OCI-LY3 (cell line): Measurements from ENCODE around the gene AOC1.
A peak's percentile ranks its signal among the peaks of the same experiment; 100 is the strongest.

ENCODE experiments used
- H2AFZ ChIP-seq: fragments of 200-600, 300-600 bp; shearing (Covaris generic); 2 replicates; pipeline ENCODE4 v1.6.0; 2014; ENCODE audit warnings: antibody characterized with exemption, low read depth, low read length
- H3K27ac ChIP-seq: fragments of 200-600, 300-600 bp; sonication (generic); 2 replicates; pipeline ENCODE4 v1.5.1; 2014; ENCODE audit warnings: mild to moderate bottlenecking, low read length, moderate library complexity, mixed read lengths
- H3K27me3 ChIP-seq: fragments of 200-600, 300-600 bp; sonication (generic); 2 replicates; pipeline ENCODE4 v1.6.1; 2014; ENCODE audit warnings: low read depth, low read length, mixed read lengths
- H3K36me3 ChIP-seq: fragments of 200-600, 300-600 bp; sonication (generic); replicated peaks from 2 replicates; pipeline ENCODE3; 2014; ENCODE audit warnings: low read depth, low read length, mixed read lengths
- H3K4me1 ChIP-seq: fragments of 300-600, 200-600 bp; sonication (generic); 2 replicates; pipeline ENCODE4 v1.6.1; 2014; ENCODE audit warnings: low read length, mixed read lengths
- H3K4me2 ChIP-seq: fragments of 200-600, 300-600 bp; sonication (generic); 2 replicates; pipeline ENCODE4 v1.6.1; 2014; ENCODE audit warnings: low read length, mixed read lengths
- H3K4me3 ChIP-seq: fragments of 300-600, 200-600 bp; sonication (generic); 2 replicates; pipeline ENCODE4 v1.5.1; 2014; ENCODE audit warnings: antibody characterized with exemption, mild to moderate bottlenecking, low read length, moderate library complexity
- H3K79me2 ChIP-seq: fragments of 300-600, 200-600 bp; shearing (Covaris generic); 2 replicates; pipeline ENCODE4 v1.6.1; 2014; ENCODE audit warnings: mild to moderate bottlenecking, low read length, mixed read lengths
- H3K9ac ChIP-seq: fragments of 300-600, 200-600 bp; shearing (Covaris generic); 2 replicates; pipeline ENCODE4 v1.6.0; 2014; ENCODE audit warnings: mild to moderate bottlenecking, low read length, moderate library complexity
- H3K9me3 ChIP-seq: fragments of 200-600, 300-600 bp; shearing (Covaris generic); 2 replicates; pipeline ENCODE4 v1.6.1; 2014; ENCODE audit warnings: low read length, mixed read lengths; ENCODE audit not compliant: insufficient read depth
- H4K20me1 ChIP-seq: fragments of 200-600, 300-600 bp; sonication (generic); 2 replicates; pipeline ENCODE4 v1.6.1; 2016; ENCODE audit warnings: low read length, mixed read lengths; ENCODE audit not compliant: insufficient read depth
- CTCF ChIP-seq: fragments of 200-600, 300-600 bp; sonication (generic); IDR thresholded peaks from 2 replicates; pipeline ENCODE4 v1.5.1; 2014; ENCODE audit warnings: antibody characterized with exemption, low read length, low read depth
- EZH2phosphoT487 ChIP-seq: fragments of 200-600 bp; shearing (Covaris generic); IDR thresholded peaks from 2 replicates; pipeline ENCODE4 v1.6.1; 2018; ENCODE audit warnings: antibody characterized with exemption, mixed run types, low read depth

Gene AOC1

GRCh38 chr7:150895809-150896208, 43.5 kb downstream of the AOC1 start:
- H3K9ac ChIP-seq: no peak overlapping the region
- peaks cover 35% of the 10 kb centered on the region for H3K4me1 ChIP-seq
- no peak overlapping the region for H3K4me3 ChIP-seq
- H3K79me2 ChIP-seq: no peaks in the 10 kb centered on the region
- H4K20me1 ChIP-seq: no peaks in the 10 kb centered on the region
- H3K9me3 ChIP-seq: peaks cover 5% of the 10 kb centered on the region; the same call in 1 of the 2 replicates
- no peaks in the 10 kb centered on the region for H3K27me3 ChIP-seq
- H2AFZ ChIP-seq: no peak overlapping the region
- no peaks in the 10 kb centered on the region for H3K36me3 ChIP-seq
- no peak overlapping the region for H3K4me2 ChIP-seq
- TF ChIP-seq EZH2phosphoT487 (no peak), CTCF (no peak)
- no peak overlapping the region for H3K27ac ChIP-seq

GRCh38 chr7:150896562-150897209, 44.4 kb downstream of the AOC1 start:
- H3K9me3 ChIP-seq: peaks cover 5% of the 10 kb centered on the region; the same call in 1 of the 2 replicates
- no peak overlapping the region for H2AFZ ChIP-seq
- H3K36me3 ChIP-seq: no peaks in the 10 kb centered on the region
- H3K4me2 ChIP-seq: peak overlapping the region; percentile 96
- no peaks in the 10 kb centered on the region for H4K20me1 ChIP-seq
- no peaks in the 10 kb centered on the region for H3K79me2 ChIP-seq
- H3K27me3 ChIP-seq: no peaks in the 10 kb centered on the region
- peaks cover 43% of the 10 kb centered on the region for H3K4me1 ChIP-seq
- H3K27ac ChIP-seq: peak overlapping the region; percentile 78; the same call in 1 of the 2 replicates
- no peak for TF ChIP-seq EZH2phosphoT487
- TF ChIP-seq CTCF: no peak
- peak overlapping the region; percentile 71 for H3K9ac ChIP-seq
- peak overlapping the region; percentile 72 for H3K4me3 ChIP-seq

GRCh38 chr7:150897502-150898474, 45.5 kb downstream of the AOC1 start:
- H3K4me1 ChIP-seq: peaks cover 53% of the 10 kb centered on the region
- H3K4me2 ChIP-seq: peak overlapping the region; percentile 96
- TF ChIP-seq EZH2phosphoT487: no peak
- no peak for TF ChIP-seq CTCF
- H3K79me2 ChIP-seq: no peaks in the 10 kb centered on the region
- H3K9me3 ChIP-seq: peaks cover 5% of the 10 kb centered on the region; the same call in 1 of the 2 replicates
- H3K27me3 ChIP-seq: no peaks in the 10 kb centered on the region
- no peaks in the 10 kb centered on the region for H4K20me1 ChIP-seq
- peak overlapping the region; percentile 78 for H3K27ac ChIP-seq
- H2AFZ ChIP-seq: peak overlapping the region; percentile 43; the same call in 1 of the 2 replicates
- peak overlapping the region; percentile 71 for H3K9ac ChIP-seq
- H3K4me3 ChIP-seq: peak overlapping the region; percentile 72
- H3K36me3 ChIP-seq: no peaks in the 10 kb centered on the region

- Histone ChIP-seq H3K9ac (peak overlapping the region; percentile 71), H3K27me3 (no peaks in the 10 kb centered on the region), H4K20me1 (no peaks in the 10 kb centered on the region), H3K9me3 (0 out of 2 replicates have a peak, but pooled peaks cover under 1% of the 10 kb centered on the region), H3K4me3 (peak overlapping the region; percentile 72), H3K4me2 (peak overlapping the region; percentile 96), H3K27ac (peak overlapping the region; percentile 78), H3K36me3 (no peaks in the 10 kb centered on the region), H3K4me1 (peaks cover 57% of the 10 kb centered on the region), H2AFZ (peak overlapping the region; percentile 60; the same call in 1 of the 2 replicates), H3K79me2 (no peaks in the 10 kb centered on the region)
- TF ChIP-seq EZH2phosphoT487 (no peak), CTCF (peak; percentile 94)
Observed at GRCh38 chr7:150898475-150899011, 46.2 kb downstream of the AOC1 start.
